Gastroesophageal sphincter (tissue), 3 donors: ENCODE data around the gene TBCD.

Source experiments
- EP300 ChIP-seq: sonication (generic); formaldehyde crosslinking; IDR thresholded peaks from one replicate; pipeline ENCODE4 v1.6.1; 2017; ENCODE audit warnings: antibody characterized with exemption, mild to moderate bottlenecking
- POLR2A ChIP-seq, 2 donors: fragments of 450-650 bp; IDR thresholded peaks; one replicate each; pipeline ENCODE4 v1.6.1; 2017; ENCODE audit warnings: antibody characterized with exemption in 2 of 2, mild to moderate bottlenecking in 2 of 2, moderate library complexity in 1 of 2
- TF ChIP-seq, protein P1 (sequence below), 4 experiments: fragments of 200-600 bp in 2 of 4; fragments of 450-650 bp in 2 of 4; sonication (generic) in 1 of 4; IDR thresholded peaks; one replicate each; pipeline ENCODE4 v1.5.1; 2017 to 2019; ENCODE audit warnings: antibody characterized with exemption in 4 of 4, mild to moderate bottlenecking in 2 of 4, moderate library complexity in 2 of 4

- TF ChIP-seq, protein P1, sequence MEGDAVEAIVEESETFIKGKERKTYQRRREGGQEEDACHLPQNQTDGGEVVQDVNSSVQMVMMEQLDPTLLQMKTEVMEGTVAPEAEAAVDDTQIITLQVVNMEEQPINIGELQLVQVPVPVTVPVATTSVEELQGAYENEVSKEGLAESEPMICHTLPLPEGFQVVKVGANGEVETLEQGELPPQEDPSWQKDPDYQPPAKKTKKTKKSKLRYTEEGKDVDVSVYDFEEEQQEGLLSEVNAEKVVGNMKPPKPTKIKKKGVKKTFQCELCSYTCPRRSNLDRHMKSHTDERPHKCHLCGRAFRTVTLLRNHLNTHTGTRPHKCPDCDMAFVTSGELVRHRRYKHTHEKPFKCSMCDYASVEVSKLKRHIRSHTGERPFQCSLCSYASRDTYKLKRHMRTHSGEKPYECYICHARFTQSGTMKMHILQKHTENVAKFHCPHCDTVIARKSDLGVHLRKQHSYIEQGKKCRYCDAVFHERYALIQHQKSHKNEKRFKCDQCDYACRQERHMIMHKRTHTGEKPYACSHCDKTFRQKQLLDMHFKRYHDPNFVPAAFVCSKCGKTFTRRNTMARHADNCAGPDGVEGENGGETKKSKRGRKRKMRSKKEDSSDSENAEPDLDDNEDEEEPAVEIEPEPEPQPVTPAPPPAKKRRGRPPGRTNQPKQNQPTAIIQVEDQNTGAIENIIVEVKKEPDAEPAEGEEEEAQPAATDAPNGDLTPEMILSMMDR (IDR thresholded peaks at IDR 0.05): no peak
- no peak for TF ChIP-seq POLR2A (IDR thresholded peaks at IDR 0.05)
- TF ChIP-seq EP300: no peak
Observed at GRCh38 chr17:82941021-82942001, 189.4 kb downstream of the TBCD start.
